Sigmoid colon (tissue), 7 donors: ENCODE results near the gene LGR5. TPM values are rescaled to one million over a fixed set of nuclear protein-coding genes. Genes with fewer than 3 reads are reported as not detected.

Experiments
- DNase-seq: peaks from one replicate; pipeline ENCODE4 v3.0.0-alpha.2; 2019
- H3K27ac ChIP-seq, 4 donors: fragments of 200-600 bp; sonication (generic); one replicate each; pipeline ENCODE4 v1.5.1; 2016 to 2019; ENCODE audit warnings: mild to moderate bottlenecking in 1 of 4
- H3K27me3 ChIP-seq, 3 donors: fragments of 200-600 bp; sonication (generic); one replicate each; pipeline ENCODE4 v1.5.1; 2019; ENCODE audit warnings: mild to moderate bottlenecking in 1 of 3
- H3K36me3 ChIP-seq, 4 donors: fragments of 200-600 bp; sonication (generic); one replicate each; pipeline ENCODE4 v1.5.1; 2016 to 2019
- H3K4me1 ChIP-seq, 4 donors: fragments of 200-600 bp; sonication (generic); one replicate each; pipeline ENCODE4 v1.5.1; 2017 to 2019
- H3K4me3 ChIP-seq, 4 donors: fragments of 200-600 bp; sonication (generic); one replicate each; pipeline ENCODE4 v1.5.1; 2017 to 2019; ENCODE audit warnings: mild to moderate bottlenecking in 2 of 4, moderate library complexity in 1 of 4
- H3K9me3 ChIP-seq, 4 donors: fragments of 200-600 bp in 3 of 4; sonication (generic) in 3 of 4; one replicate each; pipeline versions ENCODE4 v1.5.1 to v1.6.1; 2013 to 2019
- CTCF ChIP-seq, 4 experiments: fragments of 450-650 bp in 3 of 4; fragments of 200-600 bp in 1 of 4; IDR thresholded peaks; one replicate each; pipeline ENCODE4 v1.5.1; 2016 to 2019; ENCODE audit warnings: antibody characterized with exemption in 4 of 4, mild to moderate bottlenecking in 3 of 4, moderate library complexity in 2 of 4
- EP300 ChIP-seq, 4 donors: sonication (generic); formaldehyde crosslinking; IDR thresholded peaks; one replicate each; pipeline ENCODE4 v1.6.1; 2017; ENCODE audit warnings: antibody characterized with exemption in 4 of 4
- POLR2A ChIP-seq, 2 donors: fragments of 450-650 bp; IDR thresholded peaks; one replicate each; pipeline ENCODE4 v1.6.1; 2016; ENCODE audit warnings: antibody characterized with exemption in 2 of 2, mild to moderate bottlenecking in 2 of 2, moderate library complexity in 2 of 2
- POLR2AphosphoS5 ChIP-seq, 4 donors: sonication (generic); formaldehyde crosslinking; IDR thresholded peaks; one replicate each; pipeline ENCODE4 v1.6.1; 2017; ENCODE audit warnings: antibody characterized with exemption in 4 of 4
- WGBS, 2 donors: extraction: QIAGEN DNeasy Blood & Tissue Kit; methylation state at CpG; one replicate each; pipeline ENCODE4 v1.1.7; 2013; 5-methylcytosine and 5-hydroxymethylcytosine counted together
- intact Hi-C: fragments of 100-400 bp; cut with DNase I; formaldehyde crosslinking; loops from one replicate; pipeline ENCODE4 v1.15.1; 2023
- polyA plus RNA-seq, 3 donors: library from polyadenylated mRNA; stranded (reverse); fragments of 200-250 nt; gene quantifications; one replicate each; pipeline ENCODE4 v1.2.3, GENCODE V29; 2013
- total RNA-seq, 4 donors: library from RNA; depleted of rRNA; stranded (reverse); fragments of >200 nt; gene quantifications; one replicate each; pipeline ENCODE4 v1.1.0, GENCODE V29; 2016
- donor health status: healthy with polysubstance abuse.
- donor health status: Bipolar disorder and iron deficiency.
- donor health status: healthy.

Gene LGR5
- total and polyA plus RNA-seq, 7 donors = 0.23 to 3.4 (median 0.36) TPM; not detected in 4

- intact Hi-C loops = no loop called here
- H3K4me1 ChIP-seq = no peaks in the 10 kb centered on the region
- no peaks in the 10 kb centered on the region for H3K27me3 ChIP-seq
- DNase-seq = no peak
- 56 to 71% methylated on average over 3 of the region's 3 CpGs for WGBS, 2 donors
- TF ChIP-seq EP300 (IDR thresholded peaks at IDR 0.05) (no peak), POLR2A (IDR thresholded peaks at IDR 0.05) (no peak), POLR2AphosphoS5 (IDR thresholded peaks at IDR 0.05) (no peak), CTCF (IDR thresholded peaks at IDR 0.05) (no peak)
- H3K9me3 ChIP-seq = no peaks in the 10 kb centered on the region
- no peak overlapping the region for H3K4me3 ChIP-seq
- H3K27ac ChIP-seq = no peak overlapping the region
- no peaks in the 10 kb centered on the region for H3K36me3 ChIP-seq
These were observed 15.6 kb downstream of the LGR5 start for GRCh38 chr12:71455028-71455737.

- no peaks in the 10 kb centered on the region for H3K9me3 ChIP-seq
- H3K27ac ChIP-seq = no peak overlapping the region
- DNase-seq = no peak
- TF ChIP-seq POLR2A (IDR thresholded peaks at IDR 0.05) (no peak), POLR2AphosphoS5 (IDR thresholded peaks at IDR 0.05) (no peak), EP300 (IDR thresholded peaks at IDR 0.05) (no peak), CTCF (IDR thresholded peaks at IDR 0.05) (no peak)
- no peaks in the 10 kb centered on the region for H3K27me3 ChIP-seq
- H3K4me3 ChIP-seq = no peak overlapping the region
- WGBS, 2 donors = 23 to 37% methylated on average over 2 of the region's 2 CpGs
- no peaks in the 10 kb centered on the region for H3K4me1 ChIP-seq
- intact Hi-C loops = no loop called here
- H3K36me3 ChIP-seq = no peaks in the 10 kb centered on the region
These were observed 16.7 kb downstream of the LGR5 start for GRCh38 chr12:71456316-71456715.

- Histone ChIP-seq H3K4me3 (no peak overlapping the region), H3K27ac (no peak overlapping the region), H3K36me3 (no peaks in the 10 kb centered on the region), H3K4me1 (no peaks in the 10 kb centered on the region), H3K27me3 (no peaks in the 10 kb centered on the region), H3K9me3 (no peaks in the 10 kb centered on the region)
- WGBS, 2 donors = 89% methylated on average over 4 of the region's 4 CpGs
- no peak for TF ChIP-seq POLR2AphosphoS5 (IDR thresholded peaks at IDR 0.05)
- no peak for TF ChIP-seq CTCF (IDR thresholded peaks at IDR 0.05)
- no peak for TF ChIP-seq POLR2A (IDR thresholded peaks at IDR 0.05)
- no peak for TF ChIP-seq EP300 (IDR thresholded peaks at IDR 0.05)
- no peak for DNase-seq
- intact Hi-C loops = no loop called here
These were observed 17.4 kb downstream of the LGR5 start for GRCh38 chr12:71456990-71457389.

GRCh38 chr12:71460318-71460717, 20.7 kb downstream of the LGR5 start:
- Histone ChIP-seq H3K36me3 (no peaks in the 10 kb centered on the region), H3K27me3 (no peaks in the 10 kb centered on the region), H3K4me1 (no peaks in the 10 kb centered on the region), H3K9me3 (no peaks in the 10 kb centered on the region), H3K4me3 (no peak overlapping the region), H3K27ac (no peak overlapping the region)
- 63 to 84% methylated on average over 4 of the region's 4 CpGs for WGBS, 2 donors
- TF ChIP-seq POLR2A (IDR thresholded peaks at IDR 0.05) (no peak), EP300 (IDR thresholded peaks at IDR 0.05) (no peak), CTCF (IDR thresholded peaks at IDR 0.05) (no peak), POLR2AphosphoS5 (IDR thresholded peaks at IDR 0.05) (no peak)
- intact Hi-C loops = no loop called here
- DNase-seq = no peak
